Naive B cell (primary cell): ENCODE results near the gene FRY. TPM values are rescaled to one million over a fixed set of nuclear protein-coding genes. Genes with fewer than 3 reads are reported as not detected.

ENCODE experiments used
- ATAC-seq, 2 donors: fragments of 150-1000 bp; cut with Tn5 transposase; 2 replicates each; pipeline ENCODE4 v1.10.0; 2021; ENCODE audit warnings: low read depth in 2 of 2, mild to moderate bottlenecking in 2 of 2, moderate library complexity in 2 of 2
- DNase-seq: peaks from one replicate; pipeline ENCODE4 v3.0.0; 2022
- H3K27ac Mint-ChIP-seq, 6 donors: one replicate each; pipeline ENCODE4 v1.8.0; 2020 to 2022; ENCODE audit warnings: mild to moderate bottlenecking in 6 of 6, mixed read lengths in 6 of 6, moderate library complexity in 5 of 6, inconsistent platforms in 2 of 6
- H3K27me3 Mint-ChIP-seq, 3 donors: one replicate each; pipeline ENCODE4 v1.8.0; 2021 to 2022; ENCODE audit warnings: mixed read lengths in 3 of 3, mild to moderate bottlenecking in 1 of 3
- H3K36me3 Mint-ChIP-seq, 2 donors: one replicate each; pipeline ENCODE4 v1.8.0; 2020 to 2022; ENCODE audit warnings: mixed read lengths in 2 of 2, inconsistent platforms in 1 of 2, mild to moderate bottlenecking in 1 of 2
- H3K4me1 Mint-ChIP-seq, 3 donors: one replicate each; pipeline ENCODE4 v1.8.0; 2020 to 2022; ENCODE audit warnings: mixed read lengths in 3 of 3, inconsistent platforms in 1 of 3, mild to moderate bottlenecking in 1 of 3, moderate library complexity in 1 of 3
- H3K4me3 Mint-ChIP-seq, 8 donors: one replicate each; pipeline ENCODE4 v1.8.0; 2020 to 2022; ENCODE audit warnings: mild to moderate bottlenecking in 8 of 8, mixed read lengths in 8 of 8, moderate library complexity in 8 of 8, inconsistent platforms in 2 of 8
- H3K9me3 Mint-ChIP-seq, 7 donors: one replicate each; pipeline ENCODE4 v1.8.0; 2020 to 2022; ENCODE audit warnings: mixed read lengths in 7 of 7, mild to moderate bottlenecking in 5 of 7, inconsistent platforms in 2 of 7, moderate library complexity in 1 of 7
- polyA plus RNA-seq, 6 donors: library from polyadenylated mRNA; unstranded; fragments of 300-500 nt; fragmentation: Illumina TruSeq; gene quantifications; one replicate each; pipeline ENCODE4 v1.2.3, GENCODE V29; 2021; ENCODE audit warnings: low read depth in 6 of 6

FRY gene
- polyA plus RNA-seq, 6 donors from 2014 or later = 0.33 to 1.4 (median 0.86) TPM

- no peak for ATAC-seq
- peaks cover 0 to 1% (median 0%) of the 10 kb centered on the region in 7 donors for H3K9me3 Mint-ChIP-seq
- no peak for DNase-seq
- peak overlapping the region in 1 of 6 donors; percentile 33 for H3K27ac Mint-ChIP-seq
- no peaks in the 10 kb centered on the region for H3K27me3 Mint-ChIP-seq
- no peaks in the 10 kb centered on the region for H3K36me3 Mint-ChIP-seq
- peaks cover 0 to 4% (median 0%) of the 10 kb centered on the region in 3 donors for H3K4me1 Mint-ChIP-seq
- no peak overlapping the region for H3K4me3 Mint-ChIP-seq
Observed at GRCh38 chr13:32001769-32002168, 29.8 kb upstream of the FRY start.

DNA sequence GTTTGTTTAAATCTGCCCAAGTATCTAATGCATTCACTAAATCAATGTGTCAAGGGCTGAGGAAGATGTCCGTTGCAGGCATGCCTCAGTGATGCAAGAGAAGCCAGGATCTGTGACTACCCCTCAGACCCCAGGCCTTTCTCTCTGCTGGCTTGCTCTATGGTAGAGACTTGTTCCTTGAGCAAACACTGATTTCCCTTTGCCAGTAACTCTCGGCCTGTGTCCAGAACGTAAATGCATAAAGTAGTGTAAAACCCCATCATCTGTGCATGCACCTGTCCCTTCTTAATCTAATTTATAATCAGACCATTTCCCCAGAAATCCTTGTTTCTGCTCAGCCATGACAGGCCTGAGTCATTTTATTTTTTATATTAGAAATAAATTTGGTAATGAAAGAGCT, 28.7 kb upstream of the FRY start:
- peaks cover 0 to 1% (median 0%) of the 10 kb centered on the region in 7 donors for H3K9me3 Mint-ChIP-seq
- H3K27me3 Mint-ChIP-seq = no peaks in the 10 kb centered on the region
- peaks cover 0 to 4% (median 0%) of the 10 kb centered on the region in 3 donors for H3K4me1 Mint-ChIP-seq
- no peak overlapping the region for H3K27ac Mint-ChIP-seq
- H3K36me3 Mint-ChIP-seq = no peaks in the 10 kb centered on the region
- DNase-seq = no peak
- H3K4me3 Mint-ChIP-seq = no peak overlapping the region
- ATAC-seq = no peak

GRCh38 chr13:32007494-32007893, 24.1 kb upstream of the FRY start:
- Mint-ChIP-seq H3K27ac (no peak overlapping the region), H3K4me1 (peaks cover 0 to 4% (median 0%) of the 10 kb centered on the region in 3 donors), H3K27me3 (no peaks in the 10 kb centered on the region), H3K4me3 (no peak overlapping the region), H3K9me3 (no peaks in the 10 kb centered on the region), H3K36me3 (no peaks in the 10 kb centered on the region)
- ATAC-seq (no peak), DNase-seq (no peak)

GRCh38 chr13:32008518-32009175, 22.9 kb upstream of the FRY start:
- no peaks in the 10 kb centered on the region for H3K27me3 Mint-ChIP-seq
- no peaks in the 10 kb centered on the region for H3K36me3 Mint-ChIP-seq
- no peaks in the 10 kb centered on the region for H3K9me3 Mint-ChIP-seq
- H3K4me1 Mint-ChIP-seq = peaks cover 0 to 4% (median 0%) of the 10 kb centered on the region in 3 donors
- ATAC-seq (no peak), DNase-seq (no peak)
- H3K27ac Mint-ChIP-seq = no peak overlapping the region
- H3K4me3 Mint-ChIP-seq = no peak overlapping the region

GRCh38 chr13:32009362-32009761, 22.2 kb upstream of the FRY start:
- ATAC-seq (no peak), DNase-seq (no peak)
- Mint-ChIP-seq H3K4me1 (peaks cover 0 to 4% (median 0%) of the 10 kb centered on the region in 3 donors), H3K4me3 (no peak overlapping the region), H3K9me3 (no peaks in the 10 kb centered on the region), H3K36me3 (no peaks in the 10 kb centered on the region), H3K27ac (no peak overlapping the region), H3K27me3 (no peaks in the 10 kb centered on the region)

DNA sequence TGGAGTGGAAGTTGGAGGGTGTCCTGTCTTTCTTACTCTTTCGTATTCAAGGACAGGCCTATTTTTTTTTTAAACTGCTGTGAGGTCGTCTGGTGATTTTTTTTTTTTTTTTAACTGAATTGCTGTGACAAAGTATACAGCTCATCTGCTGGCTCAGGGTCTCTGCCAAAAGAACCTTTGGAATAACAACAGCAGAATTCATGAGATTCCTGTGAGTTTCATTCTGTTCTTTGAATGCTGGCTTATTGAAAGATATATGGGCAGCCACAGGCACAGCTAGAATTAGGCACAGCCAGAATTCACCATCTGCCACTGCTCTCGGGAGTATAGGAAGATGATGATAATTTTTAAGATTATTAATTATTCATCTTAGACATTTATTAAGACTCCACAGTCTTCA, 21.4 kb upstream of the FRY start:
- Mint-ChIP-seq H3K4me1 (peaks cover 0 to 4% (median 0%) of the 10 kb centered on the region in 3 donors), H3K36me3 (no peaks in the 10 kb centered on the region), H3K27me3 (no peaks in the 10 kb centered on the region), H3K9me3 (no peaks in the 10 kb centered on the region), H3K4me3 (no peak overlapping the region), H3K27ac (no peak overlapping the region)
- DNase-seq = no peak
- ATAC-seq = no peak

DNA sequence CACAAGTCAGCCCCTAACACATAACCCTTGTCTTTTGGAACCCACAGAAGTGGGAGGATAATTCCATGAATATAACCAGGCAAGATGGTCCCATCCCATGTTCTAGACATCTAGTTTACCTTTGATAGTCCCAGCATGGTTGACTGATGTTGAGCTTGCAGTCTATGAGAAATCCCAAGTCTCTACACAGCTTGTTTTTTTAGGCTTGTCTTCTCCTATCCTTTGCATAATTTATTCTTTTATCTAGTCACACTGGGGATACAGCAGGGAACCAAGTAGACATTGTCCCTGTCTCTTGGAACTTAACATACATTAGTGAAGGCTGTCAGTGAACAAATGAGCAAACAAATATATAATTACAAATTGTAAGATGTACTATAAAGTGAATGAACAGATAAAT, 19.6 kb upstream of the FRY start:
- ATAC-seq (no peak), DNase-seq (no peak)
- H3K36me3 Mint-ChIP-seq = no peaks in the 10 kb centered on the region
- H3K9me3 Mint-ChIP-seq = no peaks in the 10 kb centered on the region
- no peaks in the 10 kb centered on the region for H3K27me3 Mint-ChIP-seq
- no peak overlapping the region for H3K4me3 Mint-ChIP-seq
- H3K27ac Mint-ChIP-seq = no peak overlapping the region
- H3K4me1 Mint-ChIP-seq = no peaks in the 10 kb centered on the region

DNA sequence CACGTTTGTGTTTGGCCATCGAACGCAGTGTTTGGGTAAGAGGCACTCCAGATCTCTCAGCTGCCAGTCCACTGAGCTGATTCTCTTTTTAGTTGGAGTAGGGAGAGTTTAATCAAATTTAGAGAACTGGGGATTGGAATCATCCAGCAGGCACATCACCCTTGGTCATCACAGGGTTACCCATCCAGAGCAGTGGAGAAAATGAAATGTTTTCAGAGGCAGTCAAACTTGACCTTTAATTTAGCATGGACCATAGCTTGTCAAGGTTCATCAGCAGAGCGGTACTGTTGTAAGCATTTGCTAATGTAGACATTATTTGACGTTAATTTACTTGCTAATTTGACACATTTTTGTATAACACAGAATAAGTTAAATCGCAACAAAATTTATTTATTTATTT, 18.4 kb upstream of the FRY start:
- ATAC-seq = no peak
- Mint-ChIP-seq H3K4me3 (no peak overlapping the region), H3K27me3 (no peaks in the 10 kb centered on the region), H3K9me3 (no peaks in the 10 kb centered on the region), H3K27ac (no peak overlapping the region), H3K4me1 (no peaks in the 10 kb centered on the region), H3K36me3 (no peaks in the 10 kb centered on the region)
- DNase-seq = no peak

DNA sequence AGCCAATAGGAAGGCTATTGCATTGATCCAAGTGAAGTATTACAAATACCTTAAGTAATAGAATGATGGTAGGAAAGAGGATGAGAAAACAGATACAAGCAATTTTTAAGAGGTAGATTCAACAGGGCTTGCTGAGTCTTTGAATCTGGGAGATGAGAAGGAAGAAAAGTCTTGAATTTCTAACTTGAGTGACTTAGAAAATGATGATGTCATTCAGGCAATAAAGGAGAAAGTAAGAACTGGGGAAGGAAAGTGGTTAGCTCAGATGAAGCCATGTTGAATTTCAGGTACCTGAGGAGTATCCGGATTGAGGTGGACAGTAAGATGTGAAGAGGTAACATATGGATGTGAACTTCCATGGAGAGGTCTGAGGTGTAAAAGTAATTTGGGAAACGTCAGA, 15.5 kb upstream of the FRY start:
- Mint-ChIP-seq H3K36me3 (no peaks in the 10 kb centered on the region), H3K27me3 (no peaks in the 10 kb centered on the region), H3K4me1 (no peaks in the 10 kb centered on the region), H3K9me3 (no peaks in the 10 kb centered on the region), H3K27ac (no peak overlapping the region), H3K4me3 (no peak overlapping the region)
- DNase-seq (no peak), ATAC-seq (no peak)

DNA sequence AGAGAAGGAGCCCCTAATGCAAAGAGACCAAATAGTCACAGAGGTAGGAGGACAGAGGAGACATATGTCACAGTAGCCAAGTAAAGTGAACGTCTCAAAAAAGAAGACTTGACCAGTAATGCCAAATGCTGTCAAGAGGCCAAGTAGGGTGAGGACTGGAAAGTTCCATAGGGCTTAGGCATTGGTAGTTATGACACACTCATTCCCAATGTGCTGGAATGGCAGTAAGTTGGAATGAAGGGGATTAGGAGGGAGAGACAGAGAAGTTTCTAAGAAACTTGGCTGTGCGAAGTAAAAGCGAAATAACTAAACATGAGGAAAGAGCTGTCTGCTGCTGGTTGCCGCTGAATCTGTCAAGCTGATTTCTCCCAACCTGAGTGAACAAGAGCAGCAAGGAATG, 14.9 kb upstream of the FRY start:
- H3K4me1 Mint-ChIP-seq = no peaks in the 10 kb centered on the region
- H3K27me3 Mint-ChIP-seq = no peaks in the 10 kb centered on the region
- no peak for ATAC-seq
- no peaks in the 10 kb centered on the region for H3K36me3 Mint-ChIP-seq
- H3K9me3 Mint-ChIP-seq = no peaks in the 10 kb centered on the region
- DNase-seq = no peak
- no peak overlapping the region for H3K4me3 Mint-ChIP-seq
- no peak overlapping the region for H3K27ac Mint-ChIP-seq

DNA sequence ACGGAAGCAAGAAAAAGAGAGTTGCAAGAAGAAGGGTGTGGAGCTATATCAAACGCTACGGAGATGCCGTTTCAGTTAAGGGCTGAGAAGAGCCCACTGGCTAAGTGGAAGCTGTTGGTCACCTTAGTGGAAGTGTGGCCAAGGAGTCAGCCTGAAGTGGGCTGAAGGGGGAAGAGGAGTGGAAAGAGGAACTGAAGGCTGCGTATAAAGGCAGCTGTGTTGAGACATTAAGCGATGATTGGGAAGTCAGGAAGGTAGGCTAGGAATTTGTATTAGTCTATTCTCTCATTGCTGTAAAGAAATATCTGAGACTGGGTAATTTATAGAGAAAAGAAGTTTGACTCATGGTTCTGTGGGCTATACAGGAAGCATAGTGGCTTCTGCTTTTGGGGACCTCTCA, 14.1 kb upstream of the FRY start:
- no peaks in the 10 kb centered on the region for H3K9me3 Mint-ChIP-seq
- ATAC-seq (no peak), DNase-seq (no peak)
- H3K27ac Mint-ChIP-seq = no peak overlapping the region
- H3K36me3 Mint-ChIP-seq = no peaks in the 10 kb centered on the region
- H3K4me1 Mint-ChIP-seq = no peaks in the 10 kb centered on the region
- H3K4me3 Mint-ChIP-seq = no peak overlapping the region
- H3K27me3 Mint-ChIP-seq = no peaks in the 10 kb centered on the region

GRCh38 chr13:32019612-32020233, 11.9 kb upstream of the FRY start:
- H3K9me3 Mint-ChIP-seq = no peaks in the 10 kb centered on the region
- H3K27ac Mint-ChIP-seq = no peak overlapping the region
- H3K4me3 Mint-ChIP-seq = no peak overlapping the region
- H3K36me3 Mint-ChIP-seq = no peaks in the 10 kb centered on the region
- H3K27me3 Mint-ChIP-seq = no peaks in the 10 kb centered on the region
- H3K4me1 Mint-ChIP-seq = no peaks in the 10 kb centered on the region
- DNase-seq (peak; percentile 26), ATAC-seq (peak; percentile 72 to 80)

DNA sequence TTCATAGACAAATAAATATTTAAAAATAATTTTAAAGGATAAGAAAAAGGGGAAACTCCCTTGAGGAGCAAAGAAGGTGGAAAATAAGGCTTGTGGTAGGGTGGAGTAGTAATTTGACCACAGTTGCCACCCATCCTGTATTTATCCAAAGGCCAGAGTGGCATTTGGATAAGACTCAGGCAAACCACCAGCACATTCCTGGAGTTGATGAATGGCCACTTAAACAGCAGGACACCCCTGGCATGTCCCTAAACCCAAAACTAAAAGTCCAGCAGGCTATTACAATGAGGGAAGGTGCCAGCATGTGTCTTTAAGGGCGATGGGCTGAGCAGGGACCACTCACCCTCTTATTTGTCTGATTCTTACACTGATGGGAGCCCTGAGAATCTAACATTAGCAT, 9.8 kb upstream of the FRY start:
- H3K27me3 Mint-ChIP-seq = no peaks in the 10 kb centered on the region
- no peaks in the 10 kb centered on the region for H3K9me3 Mint-ChIP-seq
- H3K36me3 Mint-ChIP-seq = no peaks in the 10 kb centered on the region
- H3K4me1 Mint-ChIP-seq = no peaks in the 10 kb centered on the region
- no peak for DNase-seq
- no peak overlapping the region for H3K27ac Mint-ChIP-seq
- no peak overlapping the region for H3K4me3 Mint-ChIP-seq
- no peak for ATAC-seq

- Mint-ChIP-seq H3K4me3 (peak overlapping the region in 1 of 8 donors; percentile 36), H3K36me3 (no peaks in the 10 kb centered on the region), H3K27ac (no peak overlapping the region), H3K9me3 (no peaks in the 10 kb centered on the region), H3K27me3 (no peaks in the 10 kb centered on the region), H3K4me1 (no peaks in the 10 kb centered on the region)
- ATAC-seq (no peak), DNase-seq (no peak)
Observed at GRCh38 chr13:32022311-32022710, 9.3 kb upstream of the FRY start.
